Measurements from ENCODE around the gene ZNF410. TPM values are rescaled to one million over a fixed set of nuclear protein-coding genes. Genes with fewer than 3 reads are reported as not detected.
"Not testable (repeated sequence)": the region's sequence is repeated elsewhere in the genome, so short reads cannot be mapped to it uniquely, and the experiment has no call there.

ZNF410 gene
- total RNA-seq, 1 experiment from 2014 or later = 79.3 TPM

GRCh38 chr14:73884438-73885190 lies 2.0 kb upstream of the ZNF410 start:
- no peak for DNase-seq (ENCODE audit: extremely low read depth, low read depth)

- DNase-seq (ENCODE audit: extremely low read depth, low read depth) = no peak
Observed at GRCh38 chr14:73887318-73887616, 608 bp downstream of the ZNF410 start.

GRCh38 chr14:73887694-73888459 lies 1.2 kb downstream of the ZNF410 start:
- DNase-seq (ENCODE audit: extremely low read depth, low read depth) = no peak

- no peak for DNase-seq (ENCODE audit: extremely low read depth, low read depth)
Observed at GRCh38 chr14:73888460-73888725, 1.7 kb downstream of the ZNF410 start.

- DNase-seq (ENCODE audit: extremely low read depth, low read depth) = no peak
Observed at GRCh38 chr14:73888971-73889370, 2.3 kb downstream of the ZNF410 start.

GRCh38 chr14:73889376-73889775 lies 2.7 kb downstream of the ZNF410 start:
- no peak for DNase-seq (ENCODE audit: extremely low read depth, low read depth)

DNA sequence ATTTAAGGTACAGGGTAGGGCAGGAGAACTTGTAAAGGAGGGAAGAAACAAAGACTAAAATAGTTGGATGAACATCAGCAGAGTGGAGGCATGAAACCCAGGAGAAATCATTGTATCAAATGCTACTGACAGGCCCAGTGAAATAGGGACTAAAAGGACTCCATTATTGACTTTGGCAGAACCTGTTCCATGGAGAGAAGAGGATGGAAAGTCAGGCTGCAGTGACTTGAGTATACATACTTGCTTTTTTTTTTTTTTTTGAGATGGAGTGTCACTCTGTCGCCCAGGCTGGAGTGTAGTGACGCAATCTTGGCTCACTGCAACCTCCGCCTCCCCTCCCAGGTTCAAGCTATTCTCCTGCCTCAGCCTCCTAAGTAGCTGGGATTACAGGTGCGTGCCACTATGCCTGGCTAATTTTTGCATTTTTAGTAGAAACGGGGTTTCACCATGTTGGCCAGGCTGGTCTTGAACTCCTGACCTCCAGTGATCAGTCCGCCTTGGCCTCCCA lies 7.6 kb downstream of the ZNF410 start:
- not testable (repeated sequence) for DNase-seq (ENCODE audit: extremely low read depth, low read depth)

GRCh38 chr14:73895939-73896338 lies 9.3 kb downstream of the ZNF410 start:
- no peak for DNase-seq (ENCODE audit: extremely low read depth, low read depth)

DNA sequence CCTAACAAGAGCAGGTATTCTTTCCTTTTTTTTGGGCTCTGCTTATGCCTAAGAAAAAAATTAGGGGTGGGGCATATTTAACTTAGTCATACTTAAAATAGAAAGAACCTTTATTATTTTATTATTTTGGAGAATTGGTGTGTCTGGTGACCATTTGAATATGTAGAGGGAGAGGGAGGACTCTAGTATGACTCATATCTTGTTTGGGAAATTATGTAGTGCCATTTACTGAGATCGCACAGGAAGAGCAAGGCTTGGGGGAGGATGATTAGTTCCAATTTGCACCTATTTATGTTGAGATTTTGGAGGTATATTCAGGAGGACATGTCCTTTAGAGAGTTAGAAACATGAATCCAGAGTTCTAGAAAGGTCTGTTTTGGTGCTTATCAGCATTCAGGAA lies 9.9 kb downstream of the ZNF410 start:
- DNase-seq (ENCODE audit: extremely low read depth, low read depth) = no peak

DNA sequence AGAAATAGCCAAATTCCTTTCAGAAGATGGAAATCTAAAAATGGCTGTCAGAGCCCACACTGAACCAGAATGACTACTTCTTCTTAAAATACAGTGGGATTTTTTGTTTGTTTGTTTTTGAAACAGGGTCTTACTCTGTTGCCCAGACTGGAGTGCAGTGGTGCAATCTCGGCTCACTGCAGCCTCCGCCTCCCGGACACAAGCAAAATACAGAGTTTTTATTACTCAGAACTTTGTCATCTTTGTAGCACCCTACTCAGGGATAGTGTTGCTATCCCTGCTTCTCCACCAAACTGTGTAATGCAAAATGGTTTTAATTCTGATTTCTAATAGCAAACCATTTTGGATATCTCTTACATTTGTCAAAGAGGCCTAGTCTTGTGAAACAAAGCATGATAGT lies 16.4 kb downstream of the ZNF410 start:
- DNase-seq (ENCODE audit: extremely low read depth, low read depth) = no peak

- DNase-seq (ENCODE audit: extremely low read depth, low read depth) = no peak
Observed at GRCh38 chr14:73909681-73910080, 23.0 kb downstream of the ZNF410 start.

DNA sequence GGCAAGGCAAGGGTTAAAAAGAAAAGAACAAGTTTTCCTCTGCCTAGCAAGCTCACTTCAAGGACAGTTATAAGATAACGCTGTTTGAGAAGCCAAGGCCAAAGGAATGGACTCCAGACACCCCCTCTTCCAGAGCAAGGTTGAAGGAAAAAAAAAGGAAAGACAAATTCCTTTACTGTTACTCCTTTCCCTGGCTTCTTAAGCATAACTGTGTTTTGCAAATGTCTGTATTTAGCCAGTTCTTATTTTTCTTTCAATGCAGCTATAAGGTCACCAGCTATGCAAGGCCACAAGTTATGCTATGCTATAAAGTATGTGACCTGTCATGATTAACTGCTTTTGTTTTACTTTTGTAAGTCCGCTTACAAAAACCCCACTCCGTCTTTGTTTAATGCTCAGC lies 26.6 kb downstream of the ZNF410 start:
- no peak for DNase-seq (ENCODE audit: extremely low read depth, low read depth)

GRCh38 chr14:73916324-73916723 lies 29.7 kb downstream of the ZNF410 start:
- DNase-seq (ENCODE audit: extremely low read depth, low read depth) = no peak

DNA sequence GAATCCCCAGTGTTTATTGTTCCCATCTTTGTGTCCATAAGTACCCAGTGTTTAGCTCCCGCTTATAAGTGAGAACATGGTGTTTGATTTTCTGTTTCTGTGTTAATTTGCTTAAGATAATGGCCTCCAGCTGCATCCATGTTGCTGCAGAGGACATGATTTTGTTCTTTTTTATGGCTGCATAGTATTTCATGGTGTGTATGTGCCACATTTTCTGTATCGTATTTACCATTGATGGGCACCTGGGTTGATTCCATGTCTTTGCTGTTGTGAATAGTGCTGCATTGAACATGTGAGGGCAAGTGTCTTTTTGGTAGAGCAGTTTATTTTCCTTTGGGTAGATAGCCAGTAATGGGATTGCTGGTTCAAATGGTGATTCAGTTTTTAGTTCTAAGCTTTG lies 32.8 kb downstream of the ZNF410 start:
- not testable (repeated sequence) for DNase-seq (ENCODE audit: extremely low read depth, low read depth)

DNA sequence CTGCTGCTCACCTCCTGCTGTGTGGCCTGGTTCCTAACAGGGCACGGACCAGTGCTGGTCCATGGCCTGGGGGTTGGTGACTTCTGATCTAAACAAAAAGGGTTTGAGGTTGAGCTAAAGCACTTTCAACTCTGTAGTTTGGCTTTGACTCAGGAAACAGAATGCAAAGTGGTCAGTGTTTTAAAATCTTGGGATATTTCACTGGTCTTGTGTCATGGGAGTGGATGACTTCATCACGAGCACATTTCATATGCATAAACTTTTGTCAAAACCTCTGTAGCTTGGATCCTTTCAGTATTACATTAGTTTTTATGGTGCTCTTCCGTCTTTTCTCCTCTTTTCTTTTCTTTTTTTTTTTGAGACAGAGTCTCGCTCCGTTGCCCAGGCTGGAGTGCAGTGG lies 37.7 kb downstream of the ZNF410 start:
- no peak for DNase-seq (ENCODE audit: extremely low read depth, low read depth)

DNA sequence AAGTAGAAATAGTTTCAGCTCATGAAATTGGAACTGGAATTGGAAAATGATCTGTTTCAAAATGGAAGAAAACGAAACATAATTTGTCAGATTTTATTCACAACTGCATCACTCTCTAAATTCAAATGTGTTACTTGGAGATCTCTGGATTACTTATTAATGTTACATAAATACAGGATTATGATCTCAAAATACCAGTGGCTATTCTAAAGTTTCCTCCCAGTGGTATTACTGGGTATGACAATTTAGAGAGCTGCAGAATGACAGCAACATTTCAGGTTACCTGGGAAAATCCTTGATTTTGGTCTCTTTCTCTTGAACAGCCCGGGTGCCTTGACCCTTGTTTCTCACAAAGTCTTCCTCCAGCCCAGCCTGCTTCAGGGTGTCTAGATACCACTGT lies 49.0 kb downstream of the ZNF410 start:
- DNase-seq (ENCODE audit: extremely low read depth, low read depth) = no peak

DNA sequence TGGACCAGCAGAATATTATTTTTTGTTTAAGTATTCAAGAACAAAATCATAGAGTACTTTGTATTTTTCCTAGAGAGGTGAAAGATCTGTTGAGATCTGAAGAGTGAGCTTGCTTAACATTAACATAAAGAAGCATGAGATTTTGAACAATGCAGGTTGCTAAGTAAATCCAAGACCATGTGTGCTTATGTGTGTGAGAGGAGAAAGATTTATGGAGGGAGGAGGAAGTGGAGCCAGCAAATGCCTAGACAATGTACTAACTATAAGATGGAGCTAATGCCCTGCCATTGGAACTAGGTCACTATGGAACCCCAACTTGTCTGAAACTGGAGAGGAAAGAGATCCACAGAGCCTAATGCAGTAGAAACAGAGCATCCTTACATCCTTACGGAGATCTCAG lies 49.9 kb downstream of the ZNF410 start:
- DNase-seq (ENCODE audit: extremely low read depth, low read depth) = no peak

DNA sequence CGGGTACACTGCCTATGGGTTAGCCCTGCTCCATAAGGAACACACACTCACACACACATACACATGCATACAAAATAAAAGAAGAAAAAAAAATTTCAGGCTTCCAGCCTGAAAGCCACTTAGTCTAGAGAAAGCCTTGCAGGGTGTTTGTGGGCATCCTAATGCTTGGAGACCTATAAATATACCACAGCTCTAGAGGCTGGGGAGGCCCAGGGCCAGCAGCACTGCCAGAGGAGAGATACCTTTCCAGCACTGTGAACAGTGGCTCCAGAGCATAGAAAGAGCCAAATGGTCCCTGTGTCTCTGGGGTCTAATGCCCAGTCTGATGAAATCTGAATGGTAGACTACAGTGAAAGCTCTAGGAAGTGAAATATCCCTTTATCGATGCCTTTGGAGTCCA lies 50.4 kb downstream of the ZNF410 start:
- no peak for DNase-seq (ENCODE audit: extremely low read depth, low read depth)

GRCh38 chr14:73942180-73942579 lies 55.5 kb downstream of the ZNF410 start:
- DNase-seq (ENCODE audit: extremely low read depth, low read depth) = no peak

DNA sequence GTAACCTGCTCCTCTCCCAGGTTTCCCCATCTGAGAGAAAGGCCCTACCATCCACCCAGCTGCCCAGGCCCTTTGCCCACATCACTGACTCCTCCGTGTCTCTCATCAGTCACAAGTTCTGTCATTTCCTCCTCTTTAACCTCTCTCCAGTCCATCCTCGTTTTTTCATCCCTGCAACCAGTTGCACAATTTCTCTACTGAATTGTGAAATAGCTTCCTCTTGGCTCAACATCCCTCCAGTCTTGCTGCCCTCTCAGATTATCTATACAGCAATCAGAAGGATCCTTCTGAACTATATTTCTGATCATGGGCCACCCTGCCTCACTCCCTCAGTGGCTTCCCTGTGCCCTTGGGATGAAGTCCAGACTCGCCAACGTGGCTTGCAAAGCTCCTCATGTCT lies 56.4 kb downstream of the ZNF410 start:
- DNase-seq (ENCODE audit: extremely low read depth, low read depth) = no peak

DNA sequence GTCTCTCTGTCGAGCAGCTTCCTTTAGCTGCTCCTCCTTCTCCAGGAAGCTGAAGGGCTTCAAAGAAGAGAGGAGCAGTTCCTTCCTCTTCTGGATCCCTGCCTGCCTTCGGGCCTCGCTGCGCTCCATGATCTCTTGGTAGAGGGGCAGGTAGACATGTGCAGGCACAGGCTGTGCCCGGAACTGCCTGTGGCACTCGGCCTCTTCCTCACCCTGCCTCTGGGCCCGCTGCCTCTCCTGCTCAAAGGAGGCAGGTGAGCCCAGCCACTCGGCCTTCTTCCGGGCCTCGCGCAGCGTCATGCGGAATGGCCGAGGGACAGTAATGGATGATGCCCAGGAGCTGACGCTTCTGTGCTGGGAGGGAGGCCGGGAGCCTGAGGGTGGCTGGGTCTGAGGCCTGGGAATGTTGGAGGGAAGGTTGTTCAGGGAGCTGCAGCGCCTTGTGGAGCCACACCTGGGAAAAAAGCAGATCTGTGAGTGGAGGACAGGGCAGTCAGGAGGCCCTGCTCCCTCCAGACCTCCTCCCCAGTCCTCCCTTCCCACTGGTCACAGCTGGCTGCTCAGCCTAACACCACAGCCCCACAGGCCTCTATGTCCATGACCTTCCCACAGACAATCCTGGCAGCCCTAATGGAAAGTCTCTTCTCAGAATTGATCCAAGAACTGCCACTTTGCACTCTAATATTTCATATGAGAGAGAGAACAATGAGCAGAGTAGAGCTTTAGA lies 57.9 kb downstream of the ZNF410 start:
- no peak for DNase-seq (ENCODE audit: extremely low read depth, low read depth)

GRCh38 chr14:73945159-73945670 lies 58.6 kb downstream of the ZNF410 start:
- no peak for DNase-seq (ENCODE audit: extremely low read depth, low read depth)

Measured in NCI-H460 (cell line).